Femur (tissue), 1 donor: ENCODE data around the gene TPM1.

Experiments used
- DNase-seq: peaks from one replicate; pipeline ENCODE4 v3.0.0-alpha.2; 2017

TPM1 gene

GRCh38 chr15:63057468-63058345 lies 15.2 kb downstream of the TPM1 start:
- DNase-seq = no peak

GRCh38 chr15:63059075-63059474 lies 16.5 kb downstream of the TPM1 start:
- DNase-seq = no peak

GRCh38 chr15:63059573-63060216 lies 17.1 kb downstream of the TPM1 start:
- no peak for DNase-seq

DNA sequence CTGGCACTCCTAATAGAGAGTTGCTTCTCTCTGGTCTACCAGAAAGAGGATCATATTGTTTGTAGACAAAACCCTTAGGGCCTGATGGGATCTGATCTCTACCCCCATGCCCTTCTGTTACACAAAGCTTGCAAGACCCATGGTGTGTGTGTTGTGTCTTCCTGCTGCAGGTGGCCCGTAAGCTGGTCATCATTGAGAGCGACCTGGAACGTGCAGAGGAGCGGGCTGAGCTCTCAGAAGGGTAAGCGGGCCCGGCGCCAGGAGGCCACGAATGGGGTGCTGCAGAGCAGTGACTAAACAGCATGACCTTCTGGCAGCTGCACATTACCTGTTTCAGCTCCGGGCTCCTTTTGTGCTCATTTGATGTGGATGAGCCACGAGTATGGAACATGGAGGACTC lies 18.2 kb downstream of the TPM1 start:
- DNase-seq = no peak

GRCh38 chr15:63061975-63062374 lies 19.4 kb downstream of the TPM1 start:
- no peak for DNase-seq

GRCh38 chr15:63063164-63063756 lies 20.7 kb downstream of the TPM1 start:
- DNase-seq = no peak

DNA sequence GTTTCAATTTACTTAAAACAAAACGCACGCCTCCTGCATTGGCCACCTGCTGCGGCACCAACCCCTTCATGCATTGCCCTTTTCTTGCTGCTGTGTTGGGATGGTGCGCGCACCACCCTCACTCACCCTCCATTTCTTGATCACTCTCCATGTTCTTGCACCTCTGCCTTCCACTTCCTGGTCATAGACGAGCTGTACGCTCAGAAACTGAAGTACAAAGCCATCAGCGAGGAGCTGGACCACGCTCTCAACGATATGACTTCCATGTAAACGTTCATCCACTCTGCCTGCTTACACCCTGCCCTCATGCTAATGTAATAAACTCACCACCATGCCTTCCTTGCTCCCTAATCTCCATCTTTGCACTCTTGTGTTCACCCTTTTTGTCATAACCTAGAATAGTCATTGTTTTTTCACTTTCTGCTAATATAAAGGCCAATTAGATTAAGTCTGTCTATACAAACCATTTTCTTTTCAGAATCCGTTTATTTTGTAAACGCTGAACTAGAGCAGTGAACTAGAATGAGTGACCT lies 21.4 kb downstream of the TPM1 start:
- no peak for DNase-seq

DNA sequence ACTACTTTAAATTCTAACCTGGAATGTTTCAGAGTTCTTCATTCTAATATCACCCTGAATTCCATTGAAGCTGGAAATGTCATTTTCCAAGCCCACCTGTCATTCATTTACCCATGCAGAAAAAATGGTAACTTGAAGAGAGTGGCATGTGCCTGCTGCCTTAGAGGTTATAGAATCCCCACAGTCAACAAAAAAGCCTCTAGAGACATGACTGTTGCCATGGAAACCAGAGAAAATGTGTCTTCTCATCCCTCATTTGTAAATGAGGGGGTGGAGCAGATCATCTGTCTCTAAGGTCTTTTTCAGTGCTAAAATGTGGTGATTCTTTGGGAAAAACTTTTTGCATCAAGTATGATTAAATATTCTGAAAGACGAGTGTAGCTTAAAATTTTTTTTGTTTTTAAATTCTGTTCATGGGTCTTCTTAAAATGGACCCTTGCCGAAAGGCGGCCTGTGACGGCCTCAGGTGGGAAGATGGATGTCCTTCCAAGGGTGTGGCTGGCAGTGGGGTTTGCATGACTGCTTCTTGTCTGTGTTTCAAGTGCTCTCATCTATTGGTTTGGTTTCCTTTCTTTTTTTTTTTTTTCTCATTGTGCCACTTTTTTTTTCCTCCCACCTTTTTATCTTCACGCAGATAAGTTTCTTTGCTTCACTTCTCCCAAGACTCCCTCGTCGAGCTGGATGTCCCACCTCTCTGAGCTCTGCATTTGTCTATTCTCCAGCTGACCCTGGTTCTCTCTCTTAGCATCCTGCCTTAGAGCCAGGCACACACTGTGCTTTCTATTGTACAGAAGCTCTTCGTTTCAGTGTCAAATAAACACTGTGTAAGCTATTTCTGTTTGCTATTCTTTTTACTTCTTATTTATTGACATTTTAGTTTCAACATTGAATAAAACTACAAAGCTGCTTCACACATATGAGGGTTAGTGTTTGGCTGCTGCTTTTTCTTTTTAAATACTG lies 23.0 kb downstream of the TPM1 start:
- DNase-seq = no peak

DNA sequence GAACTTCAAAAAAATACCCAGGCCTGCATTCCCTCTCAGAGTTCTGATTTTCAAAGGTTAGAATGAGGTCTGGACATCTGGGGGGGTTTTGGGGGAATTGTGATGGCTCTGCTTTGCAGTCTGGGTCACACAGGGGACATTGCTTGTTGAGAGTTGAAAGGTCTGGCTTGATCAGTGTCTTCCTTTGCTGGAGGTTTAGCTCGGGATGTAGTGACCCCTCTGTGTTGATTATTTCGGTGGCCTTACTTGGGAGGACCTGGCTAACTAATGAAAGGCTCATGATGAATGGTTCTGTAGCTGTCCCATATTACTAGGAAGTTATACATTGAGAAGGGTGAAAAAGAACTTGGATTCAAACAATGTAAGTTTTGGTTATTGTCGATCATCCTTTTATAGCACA lies 23.7 kb downstream of the TPM1 start:
- no peak for DNase-seq

- no peak for DNase-seq
Measured at GRCh38 chr15:63067306-63067705, 24.8 kb downstream of the TPM1 start.

DNA sequence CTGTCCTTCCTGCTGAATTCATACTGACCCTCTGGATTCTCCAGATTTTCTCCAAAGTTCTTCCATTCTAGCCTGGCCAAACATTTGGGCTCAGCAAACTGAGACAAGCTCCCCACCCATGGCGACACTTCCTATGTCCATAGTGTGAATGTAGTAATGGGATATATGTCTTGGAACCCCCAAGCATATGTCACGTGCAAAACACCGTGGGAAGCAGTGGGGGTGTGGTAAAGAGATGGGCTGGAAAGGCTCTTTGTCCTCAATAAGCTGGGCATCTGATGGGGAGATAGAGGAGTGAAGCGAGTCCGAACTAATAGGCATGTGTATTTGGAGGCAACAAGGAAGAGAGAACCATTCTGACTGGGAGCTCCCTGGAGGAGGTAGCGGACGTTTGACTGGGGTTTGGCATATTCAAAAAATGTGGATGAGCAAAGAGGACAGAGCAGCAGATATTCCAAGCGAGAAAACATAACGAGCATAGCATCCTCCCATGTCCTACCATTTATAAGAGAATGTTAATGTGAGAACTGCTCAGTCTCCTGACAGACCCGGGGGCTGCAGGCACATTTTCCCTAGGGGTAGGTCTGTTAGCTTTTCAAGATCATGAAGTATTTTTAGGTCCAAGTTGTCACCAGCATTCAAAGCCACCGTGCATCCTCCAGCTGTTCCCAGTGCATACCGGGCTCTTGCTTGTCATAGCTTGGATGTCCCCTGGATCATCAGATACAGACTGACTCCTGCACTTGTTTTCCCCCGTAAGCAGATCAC lies 25.6 kb downstream of the TPM1 start:
- no peak for DNase-seq

- DNase-seq = no peak
Measured at GRCh38 chr15:63069616-63070090, 27.1 kb downstream of the TPM1 start.

DNA sequence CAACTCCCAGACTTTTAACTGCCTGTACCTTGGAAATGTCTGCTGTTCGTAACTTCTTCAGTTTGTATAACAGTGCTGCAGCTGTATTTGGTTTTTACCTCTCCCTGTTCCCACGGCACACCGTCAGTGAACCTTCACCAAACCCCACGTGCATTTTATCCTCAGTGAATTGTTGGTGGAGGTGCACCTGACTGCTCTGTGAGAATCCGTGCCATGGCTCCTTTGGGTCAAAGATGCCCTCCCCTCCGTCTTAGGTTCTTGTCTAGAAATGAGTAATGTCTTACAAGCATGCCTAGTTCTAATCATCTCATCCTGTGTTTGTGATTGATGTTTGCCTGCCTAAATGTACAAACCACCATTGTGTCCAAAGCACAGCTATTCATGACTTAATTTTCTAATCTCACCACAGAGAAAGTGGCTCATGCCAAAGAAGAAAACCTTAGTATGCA lies 28.2 kb downstream of the TPM1 start:
- DNase-seq = no peak

- no peak for DNase-seq
Measured at GRCh38 chr15:63071288-63071909, 28.9 kb downstream of the TPM1 start.

DNA sequence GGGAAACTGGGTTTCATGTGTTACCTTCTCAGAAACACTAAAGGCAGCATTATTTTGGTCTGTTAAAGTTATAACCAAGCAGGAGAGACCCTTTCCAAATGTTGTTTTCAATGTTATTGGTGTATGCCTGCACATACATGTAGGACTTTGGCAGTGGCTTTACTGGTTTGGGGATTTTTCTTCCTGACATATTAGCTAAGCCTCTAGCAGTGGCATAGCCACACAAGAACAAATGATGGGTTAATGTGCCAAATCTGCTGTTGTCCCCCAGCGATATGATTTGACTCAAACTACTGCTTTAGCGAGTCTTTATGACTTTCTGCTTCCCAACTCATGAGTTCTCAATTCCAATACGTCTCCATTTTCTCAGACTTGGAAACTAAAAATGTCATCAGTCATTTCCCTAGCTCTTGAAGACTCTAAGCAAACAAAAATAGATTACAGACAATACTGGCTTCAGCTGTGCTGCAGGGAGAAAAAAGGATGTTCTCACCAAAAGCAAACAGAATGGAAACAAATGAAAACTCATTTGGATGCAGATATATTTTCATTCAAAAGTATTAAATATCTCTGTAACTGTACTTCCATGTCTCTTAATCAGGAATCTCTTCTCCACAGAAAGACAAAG lies 29.6 kb downstream of the TPM1 start:
- DNase-seq = no peak

DNA sequence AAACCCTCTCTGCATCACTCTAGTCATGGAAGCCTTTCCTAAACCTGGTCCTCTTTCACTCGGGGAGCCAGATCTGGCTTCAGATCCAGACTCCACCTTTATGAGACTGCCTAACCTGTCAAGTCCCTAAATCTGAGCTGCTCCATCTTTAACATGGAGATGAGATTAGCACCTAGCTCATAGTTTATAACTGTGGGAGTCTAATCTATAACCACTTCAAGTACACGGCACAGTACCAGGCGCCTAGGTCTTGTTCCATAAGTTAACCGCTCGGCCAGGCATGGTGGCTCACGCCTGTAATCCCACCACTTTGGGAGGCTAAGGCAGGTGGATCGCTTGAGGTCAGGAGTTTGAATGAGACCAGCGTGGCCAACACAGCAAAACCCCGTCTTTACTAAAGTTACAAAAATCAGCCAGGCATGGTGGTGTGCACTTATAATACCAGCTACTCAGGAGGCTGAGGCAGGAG lies 30.3 kb downstream of the TPM1 start:
- no peak for DNase-seq

DNA sequence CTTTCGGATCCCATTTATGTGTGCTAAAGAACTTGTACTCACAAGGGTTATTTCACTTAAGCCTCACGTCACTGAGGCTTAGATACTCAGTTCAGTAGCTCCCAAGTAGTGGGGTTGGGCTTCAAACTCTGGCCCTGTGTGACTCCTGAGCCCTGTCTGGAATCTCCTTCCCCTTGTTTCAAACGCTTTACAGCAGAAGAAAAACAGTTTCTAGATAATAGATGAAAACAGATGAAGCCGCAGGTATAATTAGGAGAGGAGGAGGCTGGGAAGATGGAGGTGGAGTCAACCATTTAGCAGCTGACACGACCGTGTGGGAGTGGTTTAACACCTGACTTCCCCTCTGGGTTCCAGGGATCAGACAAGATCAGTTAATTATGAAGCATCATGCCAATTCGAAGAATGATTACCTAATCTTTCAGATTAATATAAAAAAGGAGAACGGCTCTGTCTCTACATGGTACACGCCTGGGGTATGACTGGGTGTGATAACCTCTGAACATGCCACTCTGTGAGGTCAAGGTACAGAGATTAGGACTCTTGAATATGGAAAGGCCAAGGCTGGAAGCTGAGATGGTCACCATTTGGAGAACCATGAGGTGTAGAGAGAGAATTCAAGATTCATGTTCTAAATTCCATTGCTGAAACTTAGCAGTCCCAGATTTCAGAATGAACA lies 31.1 kb downstream of the TPM1 start:
- no peak for DNase-seq

DNA sequence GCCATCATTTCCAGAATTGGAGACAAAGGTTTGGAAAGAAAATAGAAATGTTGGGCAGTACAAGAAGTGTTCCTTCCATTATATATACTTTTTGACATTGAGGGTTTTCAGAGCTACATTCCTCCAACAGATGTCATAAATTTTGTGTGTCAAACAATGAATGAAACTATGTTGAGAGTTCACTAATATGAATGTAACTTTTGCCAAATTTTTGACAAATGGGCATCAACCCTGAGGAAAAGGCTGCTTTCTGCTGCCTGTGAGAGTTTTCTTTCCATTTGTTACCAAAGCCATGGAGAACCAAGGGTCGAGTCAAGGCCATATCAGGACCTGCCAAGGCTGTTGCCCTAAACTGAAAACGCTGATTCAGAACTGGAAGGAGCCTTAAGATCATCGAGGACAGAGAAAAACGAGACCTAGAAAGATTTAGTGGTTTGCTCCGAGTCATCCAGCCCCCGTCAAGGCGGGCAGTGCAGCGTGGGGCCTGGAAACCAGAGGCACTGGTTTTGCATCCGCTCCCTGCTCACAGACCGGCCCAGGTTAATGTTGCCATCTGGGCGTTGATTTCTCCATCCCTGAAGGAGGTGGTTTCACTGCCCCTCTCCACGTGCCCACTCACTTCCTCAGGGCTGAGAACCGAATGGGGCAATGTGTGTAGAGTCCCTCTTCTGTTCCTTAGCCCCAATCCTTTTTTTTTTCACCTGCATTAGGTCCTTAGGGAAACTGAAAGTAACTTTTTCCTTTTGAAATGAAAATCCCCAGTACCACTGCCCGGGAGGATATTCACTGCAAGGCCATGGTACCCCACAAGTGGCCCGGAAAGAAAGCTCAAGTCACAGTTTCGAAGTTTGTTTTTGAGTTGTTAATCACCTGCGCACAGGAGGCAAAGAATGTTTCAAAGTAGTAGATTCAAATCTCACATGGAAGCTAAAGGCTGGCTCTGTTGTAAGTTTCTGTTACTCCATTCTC lies 32.8 kb downstream of the TPM1 start:
- DNase-seq = no peak
